Adipocyte (in vitro differentiated cells): ENCODE results near the gene NOSIP.
A peak's percentile ranks its signal among the peaks of the same experiment; 100 is the strongest.
"Not testable (repeated sequence)": the region's sequence is repeated elsewhere in the genome, so short reads cannot be mapped to it uniquely, and the experiment has no call there.

Experiments
- DNase-seq: peaks from one replicate; pipeline ENCODE4 v3.0.0-alpha.2; 2015; ENCODE audit warnings: low read depth
- H3K27me3 ChIP-seq: replicated peaks from 2 replicates; pipeline ENCODE4 v1.7.0; 2013; ENCODE audit warnings: mild to moderate bottlenecking, low read length, moderate library complexity; ENCODE audit not compliant: control insufficient read depth, insufficient read depth
- H3K36me3 ChIP-seq: 2 replicates; pipeline ENCODE4 v1.7.0; 2013; ENCODE audit warnings: low read length, mild to moderate bottlenecking, moderate library complexity; ENCODE audit not compliant: control insufficient read depth, insufficient read depth, severe bottlenecking
- H3K4me1 ChIP-seq: 2 replicates; pipeline ENCODE4 v1.7.0; 2013; ENCODE audit warnings: mild to moderate bottlenecking, low read length, moderate library complexity; ENCODE audit not compliant: control insufficient read depth, insufficient read depth
- H3K4me3 ChIP-seq: 2 replicates; pipeline ENCODE4 v1.7.0; 2013; ENCODE audit warnings: mild to moderate bottlenecking, low read length, moderate library complexity
- H3K9ac ChIP-seq: 2 replicates; pipeline ENCODE4 v1.7.0; 2013; ENCODE audit warnings: mild to moderate bottlenecking, low read length, moderate library complexity
- H3K9me3 ChIP-seq: 2 replicates; pipeline ENCODE4 v1.7.0; 2013; ENCODE audit warnings: mild to moderate bottlenecking, low read length, moderate library complexity; ENCODE audit not compliant: control insufficient read depth

Gene NOSIP, protein sequence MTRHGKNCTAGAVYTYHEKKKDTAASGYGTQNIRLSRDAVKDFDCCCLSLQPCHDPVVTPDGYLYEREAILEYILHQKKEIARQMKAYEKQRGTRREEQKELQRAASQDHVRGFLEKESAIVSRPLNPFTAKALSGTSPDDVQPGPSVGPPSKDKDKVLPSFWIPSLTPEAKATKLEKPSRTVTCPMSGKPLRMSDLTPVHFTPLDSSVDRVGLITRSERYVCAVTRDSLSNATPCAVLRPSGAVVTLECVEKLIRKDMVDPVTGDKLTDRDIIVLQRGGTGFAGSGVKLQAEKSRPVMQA

DNA sequence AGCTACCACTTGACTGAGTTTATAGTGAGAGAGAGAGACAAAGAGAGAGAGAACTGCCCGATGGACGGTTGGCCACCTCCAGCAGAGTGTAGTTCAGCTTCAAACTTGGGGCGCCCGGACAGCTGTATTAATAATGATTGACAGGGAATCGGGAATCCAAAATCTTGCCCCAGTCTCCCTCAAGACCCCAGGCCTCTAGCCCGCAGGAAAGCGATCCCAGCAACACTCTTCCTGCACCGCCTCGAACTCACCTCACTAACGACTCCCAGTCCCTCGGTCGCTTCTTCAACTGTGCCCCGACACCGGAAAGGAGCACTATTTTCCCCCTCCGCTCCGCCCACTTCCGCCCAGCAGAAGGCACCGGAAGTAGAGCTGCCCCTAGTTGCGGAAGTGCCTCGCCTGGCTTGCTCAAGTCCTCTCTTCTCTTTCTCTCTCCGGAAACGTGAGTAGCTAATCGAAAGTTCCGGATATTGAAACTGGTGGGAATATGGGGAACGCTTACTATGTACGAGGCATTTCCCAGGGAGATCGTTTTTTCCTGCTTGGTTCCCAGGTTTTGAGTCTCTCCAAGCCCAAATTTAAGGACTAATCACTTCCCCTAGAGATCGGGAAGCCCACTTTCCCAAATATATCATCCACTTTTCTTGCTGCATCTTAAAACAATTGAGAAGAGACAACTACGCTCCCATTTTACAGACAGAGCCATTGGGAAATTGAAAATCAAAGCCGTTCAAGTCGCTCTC is at the start of gene NOSIP:
TSS of gene NOSIP (minus strand) at position 293 of the 743 bp plus-strand sequence. CDS start 19,865 bp downstream, outside the sequence.
- DNase-seq, result peak; percentile 98
- Histone ChIP-seq H3K9ac (peak within 1 kb of the TSS; percentile 95), H3K4me1 (peaks cover 9% of the 10 kb centered on the region), H3K27me3 (no peaks in the 10 kb centered on the region), H3K36me3 (peaks cover 4% of the 10 kb centered on the region), H3K9me3 (no peaks in the 10 kb centered on the region), H3K4me3 (peak within 1 kb of the TSS; percentile 96)

DNA sequence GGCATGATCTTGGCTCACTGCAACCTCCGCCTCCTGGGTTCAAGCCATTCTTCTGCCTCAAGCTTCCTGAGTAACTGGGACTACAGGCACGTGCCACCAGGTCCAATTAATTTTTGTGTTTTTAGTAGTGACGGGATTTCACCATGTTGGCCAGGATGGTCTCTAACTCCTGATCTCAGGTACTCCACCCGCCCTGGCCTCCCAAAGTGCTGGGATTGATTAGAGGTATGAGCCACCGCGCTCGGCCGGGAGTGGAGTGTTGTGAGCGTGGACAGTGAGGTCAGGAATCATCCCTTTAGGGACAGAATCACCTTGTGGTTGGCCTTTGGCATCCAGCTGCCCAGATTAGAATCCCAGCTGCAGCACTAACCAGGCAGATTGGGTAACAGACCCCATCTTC is 49.3 kb upstream of the NOSIP start:
- H3K9ac ChIP-seq, result no peak overlapping the region
- no peaks in the 10 kb centered on the region for H3K9me3 ChIP-seq
- no peaks in the 10 kb centered on the region for H3K27me3 ChIP-seq
- no peak overlapping the region for H3K4me3 ChIP-seq
- peaks cover 34% of the 10 kb centered on the region for H3K4me1 ChIP-seq
- H3K36me3 ChIP-seq, result peaks cover 14% of the 10 kb centered on the region
- DNase-seq, result no peak

DNA sequence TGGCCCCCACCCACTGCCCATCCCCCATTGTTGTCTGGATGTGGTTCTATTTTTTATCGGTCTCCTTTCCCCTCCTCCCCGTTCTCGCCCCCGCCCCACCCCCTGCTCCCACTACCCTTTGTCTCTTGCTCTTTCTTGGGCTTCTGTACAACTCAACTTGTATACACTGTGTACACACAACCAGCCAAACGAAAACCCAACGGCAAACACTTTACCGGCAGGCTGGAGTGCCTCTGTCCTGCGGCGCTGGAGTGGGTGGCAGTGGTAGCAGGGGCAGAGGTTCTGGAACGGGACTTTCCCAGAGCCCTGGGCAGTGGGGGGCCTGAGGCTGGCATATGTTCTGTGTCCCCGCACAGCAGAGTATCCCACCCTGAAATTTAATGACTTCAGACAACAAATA is 45.9 kb upstream of the NOSIP start:
- H3K4me3 ChIP-seq, result no peak overlapping the region
- peaks cover 16% of the 10 kb centered on the region for H3K4me1 ChIP-seq
- DNase-seq, result no peak
- H3K9ac ChIP-seq, result no peak overlapping the region
- peaks cover 22% of the 10 kb centered on the region for H3K36me3 ChIP-seq
- H3K9me3 ChIP-seq, result no peaks in the 10 kb centered on the region
- no peaks in the 10 kb centered on the region for H3K27me3 ChIP-seq

DNA sequence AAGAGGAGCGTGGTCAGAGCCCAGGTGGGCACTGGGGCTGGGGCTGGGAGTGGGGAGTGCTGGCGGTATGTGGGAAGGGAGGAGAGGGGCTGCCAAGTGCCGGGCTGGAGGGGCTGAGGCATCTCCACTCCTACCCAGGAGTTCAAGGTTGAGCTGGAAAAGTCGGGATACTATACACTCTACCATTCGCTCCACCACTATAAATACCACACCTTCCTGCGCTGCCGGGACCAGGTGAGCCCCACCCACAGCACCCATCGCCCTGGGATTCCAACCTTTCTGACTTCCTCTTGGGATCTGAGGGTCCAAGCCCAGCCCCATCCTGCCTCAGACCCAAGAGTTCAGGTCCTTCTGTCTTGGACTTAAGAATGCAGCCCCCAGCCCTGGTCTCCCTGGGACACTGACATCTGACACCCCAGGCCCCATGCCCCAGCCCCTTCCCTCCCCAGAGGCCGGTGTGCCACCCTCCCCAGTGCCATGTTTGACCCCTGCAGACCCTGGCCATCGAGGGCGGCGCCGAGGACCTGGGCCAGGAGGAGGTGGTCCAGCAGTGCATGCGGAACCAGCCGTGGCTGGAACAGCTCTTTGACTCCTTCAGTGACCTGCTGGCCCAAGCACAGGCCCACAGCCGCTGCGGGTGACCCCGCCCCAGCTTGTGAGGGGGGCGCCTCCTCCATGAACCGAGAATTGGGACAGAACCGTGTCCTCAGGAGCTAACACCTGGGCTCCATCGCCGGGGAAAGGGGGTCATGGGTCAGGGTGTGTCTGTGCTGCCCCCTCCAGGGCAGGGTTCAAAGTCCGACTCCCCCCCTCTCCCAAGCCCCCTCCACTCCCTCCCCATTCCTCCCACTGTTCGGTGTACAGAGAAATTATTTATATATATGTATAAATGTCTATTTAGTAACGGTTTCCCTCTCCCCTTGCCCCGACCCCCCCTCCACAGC is 44.9 kb upstream of the NOSIP start:
- Histone ChIP-seq H3K9me3 (no peaks in the 10 kb centered on the region), H3K36me3 (peaks cover 24% of the 10 kb centered on the region)

DNA sequence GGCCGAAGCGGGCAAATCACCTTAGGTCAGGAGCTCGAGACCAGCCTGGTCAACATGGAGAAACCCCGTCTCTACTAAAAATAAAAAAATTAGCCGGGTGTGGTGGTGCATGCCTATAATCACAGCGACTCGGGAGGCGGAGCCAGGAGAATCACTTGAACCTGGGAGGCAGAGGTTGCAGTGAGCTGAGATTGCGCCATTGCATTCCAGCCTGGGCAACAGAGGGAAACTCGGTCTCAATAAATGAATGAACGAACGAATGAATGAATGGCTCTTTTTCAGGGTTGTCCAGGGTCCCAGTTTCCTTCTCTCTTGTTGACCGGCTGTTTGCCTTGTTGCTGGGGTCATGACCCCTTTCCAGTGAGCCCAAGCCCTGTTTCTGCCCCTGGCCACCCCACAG is 37.5 kb upstream of the NOSIP start:
- peaks cover 22% of the 10 kb centered on the region for H3K4me1 ChIP-seq
- DNase-seq, H3K27me3 ChIP-seq, H3K9me3 ChIP-seq, H3K4me3 ChIP-seq, H3K9ac ChIP-seq: not testable (repeated sequence)
- peaks cover 40% of the 10 kb centered on the region for H3K36me3 ChIP-seq

More for the DNA sequence above, 44.9 kb upstream of the NOSIP start:
- no peak overlapping the region for H3K4me3 ChIP-seq
- no peaks in the 10 kb centered on the region for H3K27me3 ChIP-seq
- no peak overlapping the region for H3K9ac ChIP-seq
- peaks cover 8% of the 10 kb centered on the region for H3K4me1 ChIP-seq
- no peak for DNase-seq

- H3K36me3 ChIP-seq, result peaks cover 40% of the 10 kb centered on the region
- H3K4me1 ChIP-seq, result peaks cover 31% of the 10 kb centered on the region
- DNase-seq, result no peak
- H3K4me3 ChIP-seq, result no peak overlapping the region
- H3K27me3 ChIP-seq, result no peaks in the 10 kb centered on the region
- H3K9me3 ChIP-seq, result no peaks in the 10 kb centered on the region
- no peak overlapping the region for H3K9ac ChIP-seq
Measured at GRCh38 chr19:49616945-49617344, 36.6 kb upstream of the NOSIP start.

DNA sequence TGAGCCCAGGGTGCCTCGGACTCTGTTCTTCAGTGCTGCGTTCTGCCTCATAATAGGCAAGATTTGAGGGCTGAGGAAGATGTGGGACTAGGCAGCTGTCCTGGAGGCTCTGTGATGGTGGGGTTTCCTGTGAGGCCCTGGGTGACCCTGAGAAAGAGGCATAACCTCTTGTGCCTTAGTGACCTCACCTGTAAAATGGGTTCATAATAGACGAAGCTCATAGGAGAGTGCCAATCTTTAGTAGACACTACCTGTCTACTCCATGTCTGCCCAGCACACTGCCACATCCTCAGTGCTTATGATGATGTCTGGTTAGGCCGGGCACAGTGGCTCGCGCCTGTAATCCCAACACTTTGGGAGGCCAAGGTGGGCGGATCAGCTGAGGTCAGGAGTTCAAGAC is 36.2 kb upstream of the NOSIP start:
- H3K9me3 ChIP-seq, result no peaks in the 10 kb centered on the region
- no peak overlapping the region for H3K9ac ChIP-seq
- no peak overlapping the region for H3K4me3 ChIP-seq
- no peaks in the 10 kb centered on the region for H3K27me3 ChIP-seq
- DNase-seq, result no peak
- peaks cover 38% of the 10 kb centered on the region for H3K36me3 ChIP-seq
- peaks cover 31% of the 10 kb centered on the region for H3K4me1 ChIP-seq

GRCh38 chr19:49615861-49616260 is 35.5 kb upstream of the NOSIP start:
- no peak overlapping the region for H3K9ac ChIP-seq
- H3K27me3 ChIP-seq, result no peaks in the 10 kb centered on the region
- DNase-seq, result no peak
- H3K4me1 ChIP-seq, result peaks cover 31% of the 10 kb centered on the region
- no peaks in the 10 kb centered on the region for H3K9me3 ChIP-seq
- H3K36me3 ChIP-seq, result peaks cover 35% of the 10 kb centered on the region
- no peak overlapping the region for H3K4me3 ChIP-seq

- peaks cover 37% of the 10 kb centered on the region for H3K36me3 ChIP-seq
- peak; percentile 66 for DNase-seq
Measured at GRCh38 chr19:49614096-49614833, 33.9 kb upstream of the NOSIP start.

DNA sequence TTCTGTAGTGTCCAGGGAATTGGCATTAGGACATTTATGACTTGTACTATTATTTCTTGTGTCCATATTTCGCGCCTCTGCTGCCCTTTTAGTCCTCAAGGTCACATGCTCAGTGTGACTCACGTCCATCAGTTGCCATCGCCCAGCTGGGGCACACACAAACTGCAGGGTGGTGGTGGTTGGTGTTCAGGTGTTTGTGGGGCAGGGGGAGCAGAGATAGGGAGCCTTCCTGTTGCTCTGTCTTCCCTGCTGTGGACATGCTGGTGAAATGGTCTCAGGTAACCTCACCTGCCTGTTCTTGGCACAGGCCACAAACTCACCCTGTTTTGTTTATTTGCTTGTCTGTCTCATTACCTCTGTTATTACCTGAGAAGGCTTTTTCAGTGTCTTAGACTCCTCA is 33.0 kb upstream of the NOSIP start:
- Histone ChIP-seq H3K4me1 (peaks cover 37% of the 10 kb centered on the region), H3K9ac (peak overlapping the region; percentile 48), H3K36me3 (peaks cover 39% of the 10 kb centered on the region), H3K27me3 (no peaks in the 10 kb centered on the region), H3K9me3 (no peaks in the 10 kb centered on the region), H3K4me3 (peak overlapping the region; percentile 49)
- no peak for DNase-seq

More at GRCh38 chr19:49614096-49614833, 33.9 kb upstream of the NOSIP start:
- peak overlapping the region; percentile 48 for H3K9ac ChIP-seq
- H3K9me3 ChIP-seq, result no peaks in the 10 kb centered on the region
- no peaks in the 10 kb centered on the region for H3K27me3 ChIP-seq
- peaks cover 31% of the 10 kb centered on the region for H3K4me1 ChIP-seq
- peak overlapping the region; percentile 49 for H3K4me3 ChIP-seq
